DMS114 treated with DMSO at 0.1 percent for 48 hours (cell line): ENCODE measurements around the gene THTPA.
"Not testable (repeated sequence)": the region's sequence is repeated elsewhere in the genome, so short reads cannot be mapped to it uniquely, and the experiment has no call there.

Experiments
- DNase-seq: peaks from one replicate; lab custom pipeline; 2025; ENCODE audit not compliant: unreplicated experiment; lab: John Stamatoyannopoulos, UW

Gene THTPA

GRCh38 chr14:23533652-23534435 lies 22.2 kb upstream of the THTPA start:
- no peak for DNase-seq

- no peak for DNase-seq
Measured at GRCh38 chr14:23535943-23536342, 20.1 kb upstream of the THTPA start.

DNA sequence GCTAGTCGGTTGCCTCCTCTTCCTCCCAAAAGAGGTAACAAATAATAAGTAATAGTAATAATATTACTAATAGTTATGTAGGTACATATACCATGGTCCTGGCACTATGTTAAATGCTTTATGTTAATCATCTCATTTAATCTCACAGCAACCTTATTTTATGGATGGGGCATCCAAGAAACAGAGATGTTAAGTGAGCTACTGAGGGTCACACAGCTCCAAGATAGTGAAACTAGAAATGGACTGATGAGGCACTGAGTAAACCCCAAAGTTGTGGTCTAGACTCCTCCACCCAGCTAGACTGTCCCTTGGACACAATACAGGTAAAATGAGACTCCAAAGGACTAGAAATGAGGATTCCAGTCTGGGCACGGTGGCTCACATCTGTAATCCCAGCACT lies 19.6 kb upstream of the THTPA start:
- no peak for DNase-seq

DNA sequence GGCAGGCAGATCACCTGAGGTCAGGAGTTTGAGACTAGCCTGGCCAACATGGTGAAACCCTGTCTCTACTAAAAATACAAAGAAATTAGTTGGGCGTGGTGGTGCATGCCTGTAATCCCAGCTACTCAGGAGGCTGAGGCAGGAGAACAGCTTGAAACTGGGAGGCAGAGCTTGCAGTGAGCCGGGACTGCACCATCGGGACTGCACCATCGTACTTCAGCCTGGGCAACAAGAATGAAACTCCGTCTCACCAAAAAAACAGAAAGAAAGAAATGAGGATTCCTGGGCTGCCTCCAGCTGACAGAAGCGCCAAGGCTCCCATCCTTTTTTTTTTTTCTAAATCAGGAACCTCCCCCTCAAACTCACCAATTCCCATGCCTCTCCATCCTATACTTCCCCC lies 19.2 kb upstream of the THTPA start:
- not testable (repeated sequence) for DNase-seq

- DNase-seq = no peak
Measured at GRCh38 chr14:23537351-23538049, 18.6 kb upstream of the THTPA start.

DNA sequence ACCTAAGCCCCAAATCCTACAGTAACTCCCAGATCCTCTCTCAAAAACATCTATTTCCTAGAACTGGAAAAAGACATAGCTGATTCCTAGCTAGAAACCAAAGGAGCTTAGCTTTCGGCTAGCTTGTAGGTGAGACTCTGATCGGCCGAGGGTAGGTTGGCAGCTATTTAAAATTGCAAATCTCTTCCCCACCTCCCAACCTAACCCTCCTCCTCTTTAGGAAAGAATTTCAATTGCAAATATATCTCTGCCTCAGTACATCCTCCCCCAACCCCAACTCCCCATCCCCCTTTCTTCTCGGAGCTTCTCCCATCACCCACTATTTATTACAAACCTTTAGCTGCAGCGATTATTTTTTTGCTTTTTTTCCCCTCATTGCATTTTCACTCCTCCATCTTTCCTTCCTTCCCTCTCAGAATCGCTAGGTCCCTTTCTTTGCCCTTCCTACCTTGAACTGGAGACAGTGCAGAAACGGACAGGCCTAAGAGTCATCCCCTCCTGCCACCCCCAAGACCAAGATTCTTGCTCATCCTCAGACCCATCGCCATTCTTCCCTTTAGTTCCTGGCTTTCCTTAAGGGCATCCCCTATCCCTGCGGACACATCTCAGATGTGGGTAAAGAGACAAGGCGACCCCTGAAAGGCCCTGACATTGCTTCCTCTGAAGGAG lies 17.9 kb upstream of the THTPA start:
- no peak for DNase-seq

- DNase-seq = no peak
Measured at GRCh38 chr14:23538785-23539184, 17.3 kb upstream of the THTPA start.

- DNase-seq = peak; percentile 24
Measured at GRCh38 chr14:23539248-23540140, 16.6 kb upstream of the THTPA start.

GRCh38 chr14:23540141-23540469 lies 16.0 kb upstream of the THTPA start:
- DNase-seq = no peak

DNA sequence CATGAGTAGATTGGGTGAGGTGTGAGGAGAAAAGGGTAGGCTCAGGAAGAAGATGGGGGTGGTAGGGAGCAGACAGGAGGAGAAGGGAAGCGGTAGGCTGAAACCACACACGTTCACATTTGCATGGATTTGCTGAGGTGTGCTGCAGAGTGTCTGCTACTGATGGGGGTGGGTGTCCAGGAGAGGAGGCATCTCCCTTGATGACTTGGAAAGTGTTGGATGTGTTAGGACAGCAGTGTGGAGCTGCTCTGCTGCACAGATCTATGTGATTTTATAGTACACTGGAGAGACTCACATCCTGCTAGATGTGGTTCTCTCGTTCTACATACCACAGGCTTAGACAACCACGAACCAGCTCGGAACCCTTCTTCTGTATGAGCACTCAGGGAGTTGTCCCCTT lies 13.8 kb upstream of the THTPA start:
- DNase-seq = no peak

- DNase-seq = no peak
Measured at GRCh38 chr14:23543403-23543802, 12.7 kb upstream of the THTPA start.

- DNase-seq = no peak
Measured at GRCh38 chr14:23544511-23545447, 11.3 kb upstream of the THTPA start.

GRCh38 chr14:23545740-23546365 lies 10.2 kb upstream of the THTPA start:
- no peak for DNase-seq

GRCh38 chr14:23546450-23547035 lies 9.5 kb upstream of the THTPA start:
- DNase-seq = no peak

GRCh38 chr14:23547924-23548323 lies 8.1 kb upstream of the THTPA start:
- DNase-seq = no peak

DNA sequence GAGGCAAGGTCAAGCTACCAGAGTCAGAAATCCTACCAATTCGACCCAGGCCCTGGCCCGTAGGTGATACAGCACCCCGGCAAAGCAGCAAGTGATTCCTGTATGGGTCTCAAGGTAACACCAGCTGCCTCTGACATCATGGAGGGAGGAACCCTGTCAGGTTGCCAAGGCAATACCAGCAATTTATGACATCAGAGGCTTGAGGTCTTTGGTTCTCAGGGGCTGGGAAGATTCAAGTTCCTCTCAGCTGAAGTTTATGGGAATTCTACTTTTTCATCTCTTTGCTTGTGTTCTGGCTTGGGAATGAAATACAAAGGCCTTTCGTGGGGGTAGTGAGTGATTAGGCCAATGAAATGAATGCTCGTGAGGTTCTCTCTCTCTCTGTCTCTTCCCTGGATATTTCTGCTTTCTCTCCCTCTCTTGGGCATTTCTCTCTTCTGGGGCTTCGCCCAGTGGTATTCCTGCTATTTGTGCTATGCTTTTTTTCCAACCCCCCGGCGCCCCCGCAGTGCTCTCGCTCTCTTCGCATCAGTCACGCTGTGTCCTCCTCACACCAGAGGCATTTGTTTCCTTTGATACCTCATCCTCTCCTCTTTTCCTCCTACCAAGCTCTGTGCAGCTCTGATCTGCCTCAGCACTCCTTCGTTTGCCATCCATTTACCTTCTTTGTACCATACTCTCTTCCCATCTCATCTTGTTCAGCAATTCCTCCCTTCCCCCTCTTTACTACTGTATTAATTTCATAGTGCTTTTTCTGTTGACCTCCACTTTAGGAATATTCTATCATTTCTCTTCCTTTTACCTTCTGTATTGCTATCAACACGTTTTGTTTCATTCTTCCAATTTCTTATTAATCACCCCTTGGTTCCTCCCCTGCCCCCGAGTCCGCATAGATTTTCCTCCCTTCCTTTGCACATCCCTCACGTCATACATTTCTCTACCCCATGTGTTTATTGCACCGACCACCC lies 7.4 kb upstream of the THTPA start:
- no peak for DNase-seq

DNA sequence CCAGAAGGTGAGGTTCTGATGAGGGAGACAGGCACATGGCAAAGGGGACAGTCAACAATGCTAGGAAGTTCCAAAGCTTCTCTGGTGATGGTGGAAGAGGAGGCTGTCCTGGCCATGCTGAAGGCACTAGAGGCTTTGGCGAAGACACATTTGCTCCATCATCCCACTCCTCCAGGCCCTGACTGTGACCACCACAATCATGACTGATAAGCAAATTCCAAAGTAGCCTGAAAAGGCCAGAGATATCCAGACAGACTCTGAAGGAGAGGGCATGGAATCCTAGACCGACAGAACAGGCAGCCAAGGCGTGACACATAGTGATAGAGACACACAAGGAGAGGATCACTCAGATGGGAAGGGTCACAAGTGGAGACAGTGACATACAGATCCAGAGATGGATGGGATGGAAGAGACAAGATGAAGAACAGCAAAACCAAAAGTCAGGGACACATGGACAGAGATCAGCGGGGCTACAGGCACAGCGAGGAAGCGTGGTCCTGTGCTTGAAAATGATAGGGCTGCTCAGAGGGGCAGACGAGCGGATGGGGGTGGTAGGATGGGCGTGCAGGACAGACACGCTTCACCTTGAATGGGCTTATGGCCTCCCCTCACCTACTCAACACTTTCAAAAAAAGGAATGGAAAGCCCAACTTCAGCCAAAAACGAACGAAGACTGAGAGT lies 5.8 kb upstream of the THTPA start:
- DNase-seq = no peak
